ENCODE results near the gene DEFB129.
"Not testable (repeated sequence)": the region's sequence is repeated elsewhere in the genome, so short reads cannot be mapped to it uniquely, and the experiment has no call there.

The DEFB129 gene

GRCh38 chr20:226958-227357 is at the start of gene DEFB129:
TSS of gene DEFB129 (plus strand) at chr20:227258. CDS start at chr20:227289, 31 bp downstream.
- no peak for FAIRE-seq

DNA sequence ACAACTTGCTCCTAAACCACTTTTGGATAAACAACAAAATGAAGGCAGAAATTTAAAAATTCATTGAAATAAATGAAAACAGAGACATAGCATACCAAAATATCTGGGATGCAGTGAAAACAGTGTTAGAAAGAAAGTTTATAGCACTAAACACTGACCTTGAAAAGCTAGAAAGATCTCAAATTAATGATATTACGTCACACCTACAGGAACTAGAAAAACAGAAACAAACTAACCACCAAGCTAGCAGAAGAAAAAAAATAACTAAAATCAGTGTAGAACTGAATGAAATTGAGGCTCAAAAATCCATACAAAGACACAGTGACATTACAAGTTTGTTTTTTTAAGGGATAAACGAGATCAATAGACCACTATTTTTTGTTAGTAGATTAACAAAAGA is 42.8 kb upstream of the DEFB129 start:
- no peak for FAIRE-seq

- FAIRE-seq = no peak
Observed at GRCh38 chr20:187733-188132, 39.3 kb upstream of the DEFB129 start.

DNA sequence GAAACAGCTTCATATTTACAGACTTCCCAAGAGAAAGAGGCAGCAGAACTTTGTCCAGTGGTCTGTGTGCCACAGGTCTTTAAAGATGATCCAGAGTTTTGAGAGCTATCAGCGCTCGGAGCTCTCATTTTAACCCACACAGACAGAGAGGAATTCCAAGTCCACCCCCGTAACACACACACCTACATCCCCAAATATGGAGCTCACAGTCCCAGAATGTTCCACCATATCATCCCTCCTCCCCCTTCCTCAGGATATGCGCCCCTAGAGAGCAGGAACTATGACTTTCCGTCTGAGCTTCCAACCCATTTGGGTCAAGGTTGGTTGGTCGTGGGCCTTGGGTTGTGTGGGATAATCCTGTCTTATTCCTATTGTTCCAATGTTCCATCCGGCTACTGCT is 37.4 kb upstream of the DEFB129 start, which contains the start of gene DEFB128:
DEFB128 (minus strand) TSS at position 101 of the 400 bp plus-strand sequence; CDS start at position 13, 88 bp downstream.
- FAIRE-seq = no peak

- FAIRE-seq = no peak
Observed at GRCh38 chr20:198225-198624, 28.8 kb upstream of the DEFB129 start.

GRCh38 chr20:199996-200395 is 27.1 kb upstream of the DEFB129 start:
- no peak for FAIRE-seq

GRCh38 chr20:203630-204029 is 23.4 kb upstream of the DEFB129 start:
- not testable (repeated sequence) for FAIRE-seq

DNA sequence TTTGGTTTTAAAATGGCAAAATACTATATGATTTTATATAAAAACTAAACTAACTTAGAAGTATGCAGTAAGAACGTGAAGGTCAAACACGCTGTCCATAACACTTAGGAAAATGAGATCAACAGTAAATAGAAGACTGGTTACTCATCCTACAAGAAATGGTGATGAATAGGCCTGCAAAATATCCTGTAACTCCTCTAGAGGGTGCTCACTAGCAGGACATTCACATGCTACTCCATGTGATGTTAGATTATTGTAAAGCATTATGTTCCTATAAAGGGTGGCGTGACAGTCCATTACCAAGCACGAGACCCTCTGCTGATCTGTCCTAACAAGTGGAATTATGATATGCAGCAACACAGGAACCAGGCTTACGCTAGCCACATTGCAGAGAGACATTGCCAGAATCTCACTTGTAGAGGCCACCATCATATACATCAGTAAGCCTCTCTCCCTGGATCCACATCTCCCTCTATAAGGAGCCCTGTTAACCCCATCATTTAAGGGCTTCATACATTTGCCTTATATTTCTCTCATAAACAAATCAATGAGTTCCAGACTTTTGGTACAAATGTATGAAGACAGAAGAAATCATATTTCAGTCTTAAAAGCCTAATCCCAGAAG is 18.0 kb upstream of the DEFB129 start:
- FAIRE-seq = peak; percentile 70

GRCh38 chr20:210809-211502 is 16.1 kb upstream of the DEFB129 start:
- FAIRE-seq = no peak

DNA sequence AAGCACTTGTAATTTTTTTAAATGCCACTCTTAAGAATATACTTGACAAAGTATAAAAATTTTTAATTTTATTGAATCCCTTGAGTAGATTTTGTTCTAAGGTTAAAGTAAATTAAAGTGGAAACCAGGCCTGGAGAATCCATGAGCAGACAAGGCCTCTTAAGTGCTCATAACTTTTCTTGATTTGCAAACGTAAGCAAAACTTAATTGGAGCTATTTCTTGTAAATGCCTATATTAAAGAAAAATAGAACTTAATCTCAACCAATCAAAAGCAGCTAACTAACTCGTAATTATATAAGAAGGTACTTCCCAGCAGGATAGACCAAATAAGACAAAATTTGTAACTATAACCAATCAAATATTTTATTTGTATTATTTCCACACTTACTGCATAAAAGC is 12.7 kb upstream of the DEFB129 start:
- no peak for FAIRE-seq

DNA sequence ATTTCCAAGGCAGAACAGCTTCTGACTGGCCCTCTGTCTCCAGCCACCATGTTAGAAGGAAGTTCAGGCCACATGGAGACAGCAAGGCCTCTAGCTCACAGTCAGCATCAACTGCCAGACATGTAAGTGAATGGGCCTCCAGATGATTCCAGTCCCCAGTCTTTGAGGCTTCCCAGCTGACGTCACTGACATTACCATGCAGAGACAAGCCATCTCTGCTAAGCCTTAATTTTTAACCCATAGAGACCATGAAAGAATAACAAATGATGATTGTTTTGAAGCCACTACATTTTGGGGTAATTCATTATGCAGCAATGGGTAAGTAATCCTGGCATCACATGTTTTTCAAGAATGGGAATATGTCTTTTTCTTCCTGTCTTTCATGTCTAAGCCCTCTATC is 11.3 kb upstream of the DEFB129 start:
- no peak for FAIRE-seq

GRCh38 chr20:217266-217665 is 9.8 kb upstream of the DEFB129 start:
- FAIRE-seq = no peak

GRCh38 chr20:219290-220115 is 7.6 kb upstream of the DEFB129 start:
- no peak for FAIRE-seq

- no peak for FAIRE-seq
Observed at GRCh38 chr20:221258-221830, 5.7 kb upstream of the DEFB129 start.

- FAIRE-seq = not testable (repeated sequence)
Observed at GRCh38 chr20:225879-226278, 1.2 kb upstream of the DEFB129 start.

- no peak for FAIRE-seq
Observed at GRCh38 chr20:227439-228105, 514 bp downstream of the DEFB129 start.

DNA sequence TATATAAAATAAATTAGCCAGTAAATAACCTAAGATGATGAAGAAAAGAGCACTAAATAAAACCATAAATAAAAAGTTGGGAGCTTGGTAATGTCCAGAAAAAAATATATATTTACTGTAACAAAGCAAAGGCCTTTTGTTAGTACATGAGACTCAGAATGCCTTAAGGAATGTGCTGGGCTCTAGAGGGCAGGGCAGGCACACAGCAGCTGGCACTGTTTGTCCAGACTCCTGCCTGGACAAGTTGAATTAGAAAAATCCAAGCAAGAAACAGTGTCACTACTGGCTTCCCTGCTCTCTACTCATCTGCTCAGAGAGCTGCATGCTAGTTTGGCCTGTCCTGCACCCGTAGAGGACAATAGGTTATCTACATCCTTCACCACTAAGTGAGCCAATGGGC is 8.8 kb downstream of the DEFB129 start:
- no peak for FAIRE-seq

- no peak for FAIRE-seq
Observed at GRCh38 chr20:237489-237888, 10.4 kb downstream of the DEFB129 start.

DNA sequence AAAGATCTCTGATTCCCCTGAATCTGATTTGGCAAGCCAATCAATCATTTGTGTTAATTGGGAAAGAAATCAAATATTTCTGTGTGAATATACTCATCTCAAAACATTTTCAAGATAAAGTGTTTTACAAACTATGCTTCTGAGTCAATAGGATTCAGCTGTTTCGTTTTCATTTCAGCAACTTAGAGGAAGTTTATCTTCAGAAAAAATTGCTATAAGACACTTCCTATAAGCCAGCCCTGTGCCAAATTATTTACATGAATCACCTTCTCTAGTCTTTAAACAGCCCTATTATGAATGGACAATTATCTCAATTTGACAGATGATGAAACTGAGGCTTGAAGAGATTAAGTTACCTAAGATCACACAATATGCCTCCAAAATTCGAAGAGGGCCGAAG is 10.9 kb downstream of the DEFB129 start:
- no peak for FAIRE-seq

GRCh38 chr20:242905-243304 is 15.8 kb downstream of the DEFB129 start:
- FAIRE-seq = no peak

DNA sequence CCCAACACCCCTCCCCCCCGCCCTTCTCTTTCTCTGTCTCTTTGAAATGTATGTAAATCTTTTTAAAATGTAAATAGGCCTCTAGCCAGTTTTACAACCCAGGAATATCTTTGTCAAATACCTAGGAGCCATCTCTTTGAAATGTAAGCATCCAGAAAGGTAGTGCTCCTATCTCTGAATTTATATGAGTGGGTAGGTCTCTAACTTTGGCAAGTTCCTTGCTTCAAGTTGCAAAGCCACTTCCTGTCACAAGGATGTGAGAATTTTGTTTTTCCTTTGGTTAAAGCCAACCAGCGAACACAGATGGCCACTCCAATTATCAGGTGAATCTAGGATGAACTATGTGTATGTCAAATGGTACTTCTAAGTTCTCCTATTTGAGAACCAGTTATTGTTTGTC is 24.3 kb downstream of the DEFB129 start:
- FAIRE-seq = no peak

DNA sequence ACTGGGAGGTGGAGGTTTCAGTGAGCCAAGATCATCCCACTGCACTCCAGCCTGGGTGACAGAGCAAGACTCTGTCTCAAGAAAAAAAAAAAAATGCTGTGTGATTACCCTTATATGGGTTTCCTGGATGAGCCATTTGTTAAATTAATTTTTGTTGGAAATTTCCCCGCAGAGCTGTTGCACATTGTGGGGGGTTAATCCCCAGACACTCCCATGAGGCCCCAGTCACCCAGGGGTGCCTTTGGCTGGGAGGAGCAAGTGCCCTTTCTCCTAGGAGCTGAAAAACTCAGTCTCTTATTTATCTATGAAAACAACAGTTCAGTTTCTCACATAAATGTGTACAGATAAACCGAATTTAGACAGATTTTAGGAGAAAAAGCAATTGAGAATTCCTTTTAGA is 25.7 kb downstream of the DEFB129 start:
- FAIRE-seq = no peak

DNA sequence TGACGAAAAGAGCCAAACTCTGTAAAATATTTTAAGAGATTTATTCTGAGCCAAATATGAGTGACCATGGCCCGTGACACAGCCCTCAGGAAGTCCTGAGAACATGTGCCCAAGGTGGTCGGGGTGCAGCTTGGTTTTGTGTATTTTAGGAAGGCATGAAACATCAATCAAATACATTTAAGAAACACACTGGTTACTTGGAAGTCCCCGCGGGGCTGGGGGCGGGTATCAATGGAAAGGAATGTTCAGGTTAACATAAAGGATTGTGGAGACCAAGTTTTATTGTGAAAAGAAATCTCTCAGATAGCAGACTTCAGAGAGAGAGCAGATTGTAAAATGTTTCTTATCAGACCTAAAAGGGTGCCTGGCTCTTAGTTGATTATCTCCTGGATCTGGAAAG is 26.4 kb downstream of the DEFB129 start:
- not testable (repeated sequence) for FAIRE-seq
